HFF-Myc (cell line): ENCODE results near the gene TOPORS.
"Not testable (repeated sequence)": the region's sequence is repeated elsewhere in the genome, so short reads cannot be mapped to it uniquely, and the experiment has no call there.

ENCODE experiments used
- DNase-seq: peaks from one replicate; pipeline ENCODE4 v3.0.0-alpha.2; 2011; ENCODE audit warnings: low read depth; ENCODE audit errors: extremely low read depth
- H3K4me3 ChIP-seq: replicated peaks from 2 replicates; pipeline ENCODE4 v1.5.1; 2011; ENCODE audit warnings: low read depth, mild to moderate bottlenecking, control low read depth, low read length
- TF ChIP-seq, protein P1 (sequence below): IDR thresholded peaks from 2 replicates; pipeline ENCODE4 v1.5.1; 2012; ENCODE audit warnings: mild to moderate bottlenecking, low read depth, low read length, control low read depth; ENCODE audit errors: missing control alignments

TOPORS gene

DNA sequence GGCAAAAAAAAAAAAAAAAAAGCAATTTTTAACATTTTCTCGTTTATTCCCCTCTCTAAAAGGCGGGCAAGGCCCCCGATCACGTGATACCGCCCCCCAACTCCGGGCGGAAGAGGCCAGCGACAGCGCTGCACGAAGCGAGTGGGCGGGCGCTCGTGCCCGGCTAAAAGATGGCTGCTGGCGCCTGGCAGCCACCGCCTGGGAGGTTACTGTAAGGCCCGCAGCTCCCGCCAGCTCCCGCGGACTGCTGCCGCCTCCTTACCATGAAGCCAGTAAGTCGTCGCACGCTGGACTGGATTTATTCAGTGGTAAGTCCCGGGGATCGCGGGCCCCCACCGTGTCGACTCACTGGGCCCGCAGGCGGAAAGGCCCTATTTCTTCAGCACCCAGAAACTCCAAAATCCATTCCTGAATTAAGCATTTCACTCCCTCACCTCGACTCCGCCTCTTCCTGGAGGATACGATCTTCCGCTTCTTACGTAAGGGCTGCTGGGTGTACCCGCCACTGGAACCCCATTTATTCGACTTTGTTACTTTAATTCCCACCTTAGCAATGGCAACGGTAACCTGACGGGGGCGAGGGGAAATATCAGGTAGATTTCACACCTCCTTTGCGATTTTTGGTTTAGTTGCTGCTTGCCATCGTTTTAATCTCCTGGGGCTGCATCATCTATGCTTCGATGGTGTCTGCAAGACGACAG lies at the start of gene TOPORS, which contains the start of gene SMIM27:
Gene TOPORS, minus strand, starts transcription at position 415 of the 701 bp plus-strand sequence. Its CDS starts 150 bp downstream, at position 265.
Gene SMIM27, plus strand, starts transcription at position 156 of the 701 bp plus-strand sequence. Its CDS starts 108 bp downstream, at position 264.
- TF ChIP-seq, protein P1, sequence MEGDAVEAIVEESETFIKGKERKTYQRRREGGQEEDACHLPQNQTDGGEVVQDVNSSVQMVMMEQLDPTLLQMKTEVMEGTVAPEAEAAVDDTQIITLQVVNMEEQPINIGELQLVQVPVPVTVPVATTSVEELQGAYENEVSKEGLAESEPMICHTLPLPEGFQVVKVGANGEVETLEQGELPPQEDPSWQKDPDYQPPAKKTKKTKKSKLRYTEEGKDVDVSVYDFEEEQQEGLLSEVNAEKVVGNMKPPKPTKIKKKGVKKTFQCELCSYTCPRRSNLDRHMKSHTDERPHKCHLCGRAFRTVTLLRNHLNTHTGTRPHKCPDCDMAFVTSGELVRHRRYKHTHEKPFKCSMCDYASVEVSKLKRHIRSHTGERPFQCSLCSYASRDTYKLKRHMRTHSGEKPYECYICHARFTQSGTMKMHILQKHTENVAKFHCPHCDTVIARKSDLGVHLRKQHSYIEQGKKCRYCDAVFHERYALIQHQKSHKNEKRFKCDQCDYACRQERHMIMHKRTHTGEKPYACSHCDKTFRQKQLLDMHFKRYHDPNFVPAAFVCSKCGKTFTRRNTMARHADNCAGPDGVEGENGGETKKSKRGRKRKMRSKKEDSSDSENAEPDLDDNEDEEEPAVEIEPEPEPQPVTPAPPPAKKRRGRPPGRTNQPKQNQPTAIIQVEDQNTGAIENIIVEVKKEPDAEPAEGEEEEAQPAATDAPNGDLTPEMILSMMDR: no peak
- DNase-seq: peak; percentile 69
- H3K4me3 ChIP-seq: peak within 1 kb of the TSS; percentile 79

DNA sequence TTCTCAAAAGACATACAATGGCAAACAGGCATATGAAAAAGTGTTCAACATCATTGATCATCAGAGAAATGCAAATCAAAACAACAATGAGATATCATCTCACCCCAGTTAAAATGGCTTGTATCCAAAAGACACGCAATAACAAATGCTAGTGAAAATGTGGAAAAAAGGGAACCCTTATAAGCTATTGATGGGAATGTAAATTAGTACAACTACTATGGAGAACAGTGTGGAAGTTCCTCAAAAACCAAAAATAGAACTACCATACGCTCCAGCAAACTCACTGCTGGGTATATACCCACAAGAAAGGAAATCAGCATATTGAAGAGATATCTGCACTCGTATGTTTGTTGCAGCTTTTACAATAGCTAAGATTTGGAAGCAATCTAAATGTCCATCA lies 46.6 kb upstream of the TOPORS start:
- not testable (repeated sequence) for H3K4me3 ChIP-seq, DNase-seq

DNA sequence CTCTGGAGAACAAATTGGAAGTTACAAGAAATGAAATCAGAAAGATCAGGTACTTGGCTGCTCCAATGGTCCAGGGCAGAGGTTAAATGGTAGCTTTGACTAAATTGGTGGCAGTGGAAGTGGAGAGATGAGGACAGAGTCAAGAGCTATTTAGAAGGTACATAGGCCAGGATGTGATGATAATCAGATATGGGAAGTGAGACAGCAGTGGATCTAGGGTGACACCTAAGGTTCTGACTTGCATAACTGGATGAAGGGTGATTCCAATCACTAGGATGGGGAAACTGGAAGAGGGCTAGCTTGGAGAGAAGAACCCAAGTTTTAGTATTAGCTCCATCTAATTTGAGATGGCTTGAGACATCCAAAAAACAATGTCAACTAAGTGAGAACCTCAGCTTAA lies 44.5 kb upstream of the TOPORS start:
- H3K4me3 ChIP-seq: no peak overlapping the region

DNA sequence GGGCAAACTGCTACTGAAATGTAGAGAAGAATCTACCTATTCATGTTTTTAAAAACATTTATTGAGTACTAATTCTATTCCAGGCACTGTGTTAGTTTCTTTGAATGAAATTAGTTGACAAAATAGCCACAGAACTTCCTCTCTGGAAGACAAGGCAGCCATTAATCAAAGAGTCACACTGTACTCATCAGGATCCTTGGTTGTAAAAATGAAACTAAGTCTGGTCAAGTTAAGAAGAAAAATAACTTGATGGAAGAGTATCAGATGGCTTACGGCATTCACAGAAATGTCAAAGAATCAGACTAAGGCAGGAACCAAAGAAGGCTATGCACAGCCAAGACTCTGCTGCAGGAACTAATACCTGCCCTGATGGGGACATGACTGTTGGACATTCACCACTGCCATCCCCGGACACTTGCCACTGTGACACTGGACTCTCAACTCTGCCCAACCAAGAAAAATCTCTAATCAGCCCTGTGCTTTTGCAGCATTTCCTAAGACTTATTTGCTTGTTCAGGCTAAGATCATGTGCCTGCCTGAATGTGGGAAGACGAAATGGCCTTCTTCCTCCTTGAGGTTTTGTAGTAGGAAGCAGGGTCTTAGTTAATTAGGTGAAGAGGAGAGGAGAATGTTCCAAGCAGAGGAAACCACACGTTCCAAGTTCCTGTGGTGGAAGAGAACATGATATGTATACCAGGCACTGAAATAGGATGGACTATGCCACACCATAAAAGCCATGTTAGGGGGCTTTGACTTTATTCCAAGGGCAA lies 43.9 kb upstream of the TOPORS start:
- no peak overlapping the region for H3K4me3 ChIP-seq
- TF ChIP-seq, protein P1: no peak
- DNase-seq: no peak

More for the DNA sequence above, 44.5 kb upstream of the TOPORS start:
- DNase-seq: no peak
- TF ChIP-seq, protein P1: no peak

DNA sequence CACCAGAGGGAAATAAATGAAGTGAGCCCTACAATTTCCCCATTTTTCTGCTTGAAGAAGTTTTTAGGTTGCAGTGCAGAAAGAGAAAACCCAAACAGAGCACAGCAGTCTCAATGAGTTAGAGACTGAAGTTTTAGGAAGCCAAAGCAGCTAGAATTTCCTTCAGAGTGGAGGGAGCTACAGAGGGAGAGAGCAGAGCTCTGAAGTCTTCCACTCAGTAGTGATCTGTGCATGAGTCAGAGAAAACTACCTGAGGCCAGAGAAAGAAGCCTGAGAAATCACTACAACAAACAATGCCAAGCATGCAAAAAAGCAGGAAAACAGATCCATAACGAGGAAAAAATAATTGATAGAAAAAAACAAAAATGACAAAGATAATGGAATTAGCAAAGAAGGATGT lies 38.5 kb upstream of the TOPORS start:
- DNase-seq: no peak
- TF ChIP-seq, protein P1: no peak
- no peak overlapping the region for H3K4me3 ChIP-seq

DNA sequence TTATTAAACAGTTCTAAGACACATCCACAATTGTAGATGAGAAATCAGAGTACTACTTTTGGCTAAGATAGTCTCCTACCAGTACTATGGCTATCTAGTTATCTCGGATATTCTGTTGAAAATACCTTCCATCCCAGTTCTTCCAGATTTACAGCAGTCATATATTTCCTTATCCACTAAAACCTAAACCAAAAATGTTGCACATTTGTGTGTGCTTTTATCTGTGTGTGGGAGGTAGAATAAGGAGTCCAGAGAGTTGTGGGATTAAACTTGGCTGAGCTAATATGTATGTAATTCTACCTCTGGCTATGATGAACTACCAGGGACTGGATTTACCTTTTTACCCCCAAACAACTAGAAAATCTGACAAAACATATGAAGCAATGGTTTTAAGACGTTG lies 38.1 kb upstream of the TOPORS start:
- TF ChIP-seq, protein P1: no peak
- no peak for DNase-seq
- no peak overlapping the region for H3K4me3 ChIP-seq

DNA sequence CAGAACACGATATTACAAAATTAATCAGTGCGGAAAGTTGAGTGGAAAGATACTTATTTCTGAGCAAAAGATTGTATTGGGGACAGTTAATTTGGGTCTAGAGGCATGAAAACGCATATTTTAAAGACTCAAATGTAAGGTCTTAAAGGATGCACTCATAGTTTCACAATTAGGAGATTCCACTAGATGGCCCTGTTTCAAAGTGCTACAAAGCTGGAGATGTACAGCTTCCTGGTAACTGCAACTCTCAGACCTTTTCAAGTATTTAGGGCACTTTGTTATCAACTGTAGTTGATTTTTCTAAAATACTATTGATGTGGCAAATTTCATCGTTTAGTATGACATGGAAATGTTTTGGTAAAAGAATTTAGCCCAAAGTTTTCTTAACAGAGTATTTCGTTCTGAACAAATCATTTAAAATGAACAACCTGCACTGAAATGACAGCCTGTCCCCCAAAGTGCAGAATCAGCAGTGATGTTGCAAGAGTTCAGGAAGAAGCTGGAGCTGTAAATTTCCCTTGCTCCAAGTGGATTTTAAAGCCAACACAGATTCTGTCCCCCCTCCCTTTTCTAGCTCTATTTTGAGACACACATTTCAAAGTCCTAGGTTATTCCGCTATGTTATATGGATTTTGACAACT lies 36.8 kb upstream of the TOPORS start:
- H3K4me3 ChIP-seq: no peak overlapping the region
- DNase-seq: peak; percentile 9
- TF ChIP-seq, protein P1: peak; percentile 40
